ENCODE measurements around the gene CCR5. TPM values are rescaled to one million over a fixed set of nuclear protein-coding genes. Genes with fewer than 3 reads are reported as not detected.

CCR5 gene
- total RNA-seq, 1 experiment from 2014 or later = not detected

GRCh38 chr3:46406788-46407611, 36.3 kb downstream of the CCR5 start, which contains the start of the genes CCR5AS and CCRL2:
Gene CCR5AS, minus strand, starts transcription at chr3:46407066.
Gene CCRL2, plus strand, starts transcription at chr3:46407259. Its CDS starts 821 bp downstream, at chr3:46408080.
- DNase-seq (ENCODE audit: low spot score) = peak; percentile 80

- no peak for DNase-seq (ENCODE audit: low spot score)
Measured at GRCh38 chr3:46407970-46408369, 37.2 kb downstream of the CCR5 start.

- no peak for DNase-seq (ENCODE audit: low spot score)
Measured at GRCh38 chr3:46408853-46409252, 38.1 kb downstream of the CCR5 start.

- no peak for DNase-seq (ENCODE audit: low spot score)
Measured at GRCh38 chr3:46409739-46410489, 39.2 kb downstream of the CCR5 start.

- no peak for DNase-seq (ENCODE audit: low spot score)
Measured at GRCh38 chr3:46410669-46411068, 39.9 kb downstream of the CCR5 start.

GRCh38 chr3:46411271-46411670, 40.5 kb downstream of the CCR5 start:
- no peak for DNase-seq (ENCODE audit: low spot score)

GRCh38 chr3:46412786-46413298, 42.1 kb downstream of the CCR5 start:
- DNase-seq (ENCODE audit: low spot score) = no peak

- DNase-seq (ENCODE audit: low spot score) = no peak
Measured at GRCh38 chr3:46413951-46414350, 43.2 kb downstream of the CCR5 start.

GRCh38 chr3:46414739-46415138, 44.0 kb downstream of the CCR5 start:
- no peak for DNase-seq (ENCODE audit: low spot score)

- no peak for DNase-seq (ENCODE audit: low spot score)
Measured at GRCh38 chr3:46416125-46416810, 45.5 kb downstream of the CCR5 start.

GRCh38 chr3:46416811-46417510, 46.2 kb downstream of the CCR5 start:
- DNase-seq (ENCODE audit: low spot score) = no peak

- no peak for DNase-seq (ENCODE audit: low spot score)
Measured at GRCh38 chr3:46417841-46418611, 47.3 kb downstream of the CCR5 start.

GRCh38 chr3:46419816-46420215, 49.1 kb downstream of the CCR5 start:
- DNase-seq (ENCODE audit: low spot score) = no peak

GRCh38 chr3:46420931-46421330, 50.2 kb downstream of the CCR5 start:
- no peak for DNase-seq (ENCODE audit: low spot score)

GRCh38 chr3:46422617-46423016, 51.9 kb downstream of the CCR5 start:
- DNase-seq (ENCODE audit: low spot score) = peak; percentile 20

- DNase-seq (ENCODE audit: low spot score) = no peak
Measured at GRCh38 chr3:46423588-46423987, 52.8 kb downstream of the CCR5 start.
